ENCODE measurements around the gene CRTAP. TPM values are rescaled to one million over a fixed set of nuclear protein-coding genes. Genes with fewer than 3 reads are reported as not detected.

CRTAP gene
- total and polyA plus RNA-seq, 2 experiments from 2014 or later, result 71.9 to 210 TPM

DNA sequence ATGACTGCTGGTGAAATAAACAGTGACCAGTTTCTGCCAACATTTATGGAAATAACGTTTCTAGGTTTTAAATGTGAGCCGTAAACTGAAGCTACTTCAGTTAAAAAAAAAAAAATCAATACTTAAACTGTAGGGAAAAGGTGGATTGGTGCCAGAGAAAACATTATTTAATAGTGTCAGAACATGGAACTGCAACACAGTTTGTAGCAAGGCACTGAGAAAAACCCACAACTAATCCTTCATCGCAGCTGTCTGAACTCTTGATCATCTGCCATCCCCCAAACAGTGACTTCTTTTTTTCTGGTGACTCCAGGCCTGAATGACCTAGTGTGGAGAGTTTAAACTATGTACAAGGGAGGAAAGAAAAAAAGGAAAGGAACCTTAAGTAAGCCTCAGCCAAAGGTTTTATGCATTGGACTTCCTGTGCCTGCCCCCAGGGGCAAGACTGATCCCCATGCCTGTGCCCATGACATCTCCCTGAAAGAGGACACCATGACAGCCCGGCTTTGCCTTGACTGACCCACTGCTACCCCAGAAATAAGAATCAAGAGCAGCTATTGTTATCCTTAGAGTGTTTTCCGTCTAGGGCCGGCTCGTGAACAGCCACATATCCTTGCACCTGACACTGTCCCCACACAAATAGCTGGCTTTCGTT, 33.1 kb downstream of the CRTAP start:
- H3K36me3 ChIP-seq (ENCODE audit: insufficient read depth), result no peaks in the 10 kb centered on the region
- Mint-ChIP-seq H3K27ac (no peak overlapping the region), H3K4me1 (peaks cover 6% of the 10 kb centered on the region; the same call in 2 of the 3 replicates), H3K9me3 (no peaks in the 10 kb centered on the region), H3K27me3 (ENCODE audit: insufficient read depth, low read depth, poor library complexity) (peaks cover 18% of the 10 kb centered on the region), H3K4me3 (no peak overlapping the region), H3K36me3 (ENCODE audit: low read depth) (peaks cover 10% of the 10 kb centered on the region)
- no peak overlapping the region for H2AFZ ChIP-seq
- no peak overlapping the region for H3K27ac ChIP-seq (ENCODE audit: low read depth)
- no peak overlapping the region for H3K4me3 ChIP-seq
- H3K27me3 ChIP-seq (ENCODE audit: insufficient read depth), result no peaks in the 10 kb centered on the region
- H4K20me1 ChIP-seq (replicated peaks; ENCODE audit: insufficient read depth), result no peaks in the 10 kb centered on the region; the same call in 1 of the 2 replicates
- TF ChIP-seq STAT1 (IDR thresholded peaks at IDR 0.05; ENCODE audit: unreplicated experiment), result no peak
- TF ChIP-seq EZH2 (IDR thresholded peaks at IDR 0.05; ENCODE audit: low read depth, unreplicated experiment), result no peak
- no peak for TF ChIP-seq POLR2AphosphoS5 (IDR thresholded peaks at IDR 0.05; ENCODE audit: low read depth)
- TF ChIP-seq, protein P1, sequence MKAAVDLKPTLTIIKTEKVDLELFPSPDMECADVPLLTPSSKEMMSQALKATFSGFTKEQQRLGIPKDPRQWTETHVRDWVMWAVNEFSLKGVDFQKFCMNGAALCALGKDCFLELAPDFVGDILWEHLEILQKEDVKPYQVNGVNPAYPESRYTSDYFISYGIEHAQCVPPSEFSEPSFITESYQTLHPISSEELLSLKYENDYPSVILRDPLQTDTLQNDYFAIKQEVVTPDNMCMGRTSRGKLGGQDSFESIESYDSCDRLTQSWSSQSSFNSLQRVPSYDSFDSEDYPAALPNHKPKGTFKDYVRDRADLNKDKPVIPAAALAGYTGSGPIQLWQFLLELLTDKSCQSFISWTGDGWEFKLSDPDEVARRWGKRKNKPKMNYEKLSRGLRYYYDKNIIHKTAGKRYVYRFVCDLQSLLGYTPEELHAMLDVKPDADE (IDR thresholded peaks at IDR 0.05), result no peak
- TF ChIP-seq, protein P2, sequence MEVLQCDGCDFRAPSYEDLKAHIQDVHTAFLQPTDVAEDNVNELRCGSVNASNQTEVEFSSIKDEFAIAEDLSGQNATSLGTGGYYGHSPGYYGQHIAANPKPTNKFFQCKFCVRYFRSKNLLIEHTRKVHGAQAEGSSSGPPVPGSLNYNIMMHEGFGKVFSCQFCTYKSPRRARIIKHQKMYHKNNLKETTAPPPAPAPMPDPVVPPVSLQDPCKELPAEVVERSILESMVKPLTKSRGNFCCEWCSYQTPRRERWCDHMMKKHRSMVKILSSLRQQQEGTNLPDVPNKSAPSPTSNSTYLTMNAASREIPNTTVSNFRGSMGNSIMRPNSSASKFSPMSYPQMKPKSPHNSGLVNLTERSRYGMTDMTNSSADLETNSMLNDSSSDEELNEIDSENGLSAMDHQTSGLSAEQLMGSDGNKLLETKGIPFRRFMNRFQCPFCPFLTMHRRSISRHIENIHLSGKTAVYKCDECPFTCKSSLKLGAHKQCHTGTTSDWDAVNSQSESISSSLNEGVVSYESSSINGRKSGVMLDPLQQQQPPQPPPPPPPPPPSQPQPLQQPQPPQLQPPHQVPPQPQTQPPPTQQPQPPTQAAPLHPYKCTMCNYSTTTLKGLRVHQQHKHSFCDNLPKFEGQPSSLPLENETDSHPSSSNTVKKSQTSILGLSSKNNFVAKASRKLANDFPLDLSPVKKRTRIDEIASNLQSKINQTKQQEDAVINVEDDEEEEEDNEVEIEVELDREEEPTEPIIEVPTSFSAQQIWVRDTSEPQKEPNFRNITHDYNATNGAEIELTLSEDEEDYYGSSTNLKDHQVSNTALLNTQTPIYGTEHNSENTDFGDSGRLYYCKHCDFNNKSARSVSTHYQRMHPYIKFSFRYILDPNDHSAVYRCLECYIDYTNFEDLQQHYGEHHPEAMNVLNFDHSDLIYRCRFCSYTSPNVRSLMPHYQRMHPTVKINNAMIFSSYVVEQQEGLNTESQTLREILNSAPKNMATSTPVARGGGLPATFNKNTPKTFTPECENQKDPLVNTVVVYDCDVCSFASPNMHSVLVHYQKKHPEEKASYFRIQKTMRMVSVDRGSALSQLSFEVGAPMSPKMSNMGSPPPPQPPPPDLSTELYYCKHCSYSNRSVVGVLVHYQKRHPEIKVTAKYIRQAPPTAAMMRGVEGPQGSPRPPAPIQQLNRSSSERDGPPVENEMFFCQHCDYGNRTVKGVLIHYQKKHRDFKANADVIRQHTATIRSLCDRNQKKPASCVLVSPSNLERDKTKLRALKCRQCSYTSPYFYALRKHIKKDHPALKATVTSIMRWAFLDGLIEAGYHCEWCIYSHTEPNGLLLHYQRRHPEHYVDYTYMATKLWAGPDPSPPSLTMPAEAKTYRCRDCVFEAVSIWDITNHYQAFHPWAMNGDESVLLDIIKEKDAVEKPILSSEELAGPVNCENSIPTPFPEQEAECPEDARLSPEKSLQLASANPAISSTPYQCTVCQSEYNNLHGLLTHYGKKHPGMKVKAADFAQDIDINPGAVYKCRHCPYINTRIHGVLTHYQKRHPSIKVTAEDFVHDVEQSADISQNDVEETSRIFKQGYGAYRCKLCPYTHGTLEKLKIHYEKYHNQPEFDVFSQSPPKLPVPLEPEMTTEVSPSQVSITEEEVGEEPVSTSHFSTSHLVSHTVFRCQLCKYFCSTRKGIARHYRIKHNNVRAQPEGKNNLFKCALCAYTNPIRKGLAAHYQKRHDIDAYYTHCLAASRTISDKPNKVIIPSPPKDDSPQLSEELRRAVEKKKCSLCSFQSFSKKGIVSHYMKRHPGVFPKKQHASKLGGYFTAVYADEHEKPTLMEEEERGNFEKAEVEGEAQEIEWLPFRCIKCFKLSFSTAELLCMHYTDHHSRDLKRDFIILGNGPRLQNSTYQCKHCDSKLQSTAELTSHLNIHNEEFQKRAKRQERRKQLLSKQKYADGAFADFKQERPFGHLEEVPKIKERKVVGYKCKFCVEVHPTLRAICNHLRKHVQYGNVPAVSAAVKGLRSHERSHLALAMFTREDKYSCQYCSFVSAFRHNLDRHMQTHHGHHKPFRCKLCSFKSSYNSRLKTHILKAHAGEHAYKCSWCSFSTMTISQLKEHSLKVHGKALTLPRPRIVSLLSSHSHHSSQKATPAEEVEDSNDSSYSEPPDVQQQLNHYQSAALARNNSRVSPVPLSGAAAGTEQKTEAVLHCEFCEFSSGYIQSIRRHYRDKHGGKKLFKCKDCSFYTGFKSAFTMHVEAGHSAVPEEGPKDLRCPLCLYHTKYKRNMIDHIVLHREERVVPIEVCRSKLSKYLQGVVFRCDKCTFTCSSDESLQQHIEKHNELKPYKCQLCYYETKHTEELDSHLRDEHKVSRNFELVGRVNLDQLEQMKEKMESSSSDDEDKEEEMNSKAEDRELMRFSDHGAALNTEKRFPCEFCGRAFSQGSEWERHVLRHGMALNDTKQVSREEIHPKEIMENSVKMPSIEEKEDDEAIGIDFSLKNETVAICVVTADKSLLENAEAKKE (CRISPR knock-in tag; IDR thresholded peaks at IDR 0.05), result no peak
- TF ChIP-seq CREB1 (CRISPR knock-in tag; IDR thresholded peaks at IDR 0.05; ENCODE audit: low read depth), result no peak
- H3K4me2 ChIP-seq, result no peak overlapping the region
- ATAC-seq, result no peak; the same call in 2 of the 3 replicates
- no peaks in the 10 kb centered on the region for H3K79me2 ChIP-seq (replicated peaks; ENCODE audit: insufficient read depth)
- H3F3A ChIP-seq (replicated peaks; ENCODE audit: low read depth), result no peaks in the 10 kb centered on the region
- DNase-seq (ENCODE audit: low spot score), result peak; percentile 5
- no peaks in the 10 kb centered on the region for H3K4me1 ChIP-seq (ENCODE audit: insufficient read depth)
- peaks cover 1% of the 10 kb centered on the region; the same call in 1 of the 2 replicates for H3K9me2 ChIP-seq (ENCODE audit: insufficient read depth)
